HUES6 (cell line): Measurements from ENCODE around the gene FGFR2.
"Not testable (repeated sequence)": the region's sequence is repeated elsewhere in the genome, so short reads cannot be mapped to it uniquely, and the experiment has no call there.

Experiments used
- H3K27ac ChIP-seq: 2 replicates; pipeline ENCODE4 v1.7.0; 2013; ENCODE audit warnings: low read depth, mild to moderate bottlenecking, low read length, inconsistent platforms
- H3K27me3 ChIP-seq: 2 replicates; pipeline ENCODE4 v1.6.1; 2013; ENCODE audit warnings: low read length; ENCODE audit not compliant: control insufficient read depth, insufficient read depth
- H3K36me3 ChIP-seq: 2 replicates; pipeline ENCODE4 v1.6.1; 2013; ENCODE audit warnings: low read length; ENCODE audit not compliant: control insufficient read depth, insufficient read depth
- H3K4me1 ChIP-seq: 2 replicates; pipeline ENCODE4 v1.6.1; 2013; ENCODE audit warnings: low read length; ENCODE audit not compliant: control insufficient read depth, insufficient read depth
- H3K4me3 ChIP-seq: 2 replicates; pipeline ENCODE4 v1.5.1; 2013; ENCODE audit warnings: low read depth, low read length
- H3K9ac ChIP-seq: one replicate; pipeline ENCODE4 v1.6.1; 2013; ENCODE audit warnings: mild to moderate bottlenecking, low read length
- H3K9me3 ChIP-seq: 2 replicates; pipeline ENCODE4 v1.6.1; 2013; ENCODE audit warnings: low read depth, low read length; ENCODE audit not compliant: control insufficient read depth, insufficient read depth

FGFR2 gene

GRCh38 chr10:121573538-121573941 lies 24.7 kb downstream of the FGFR2 start:
- peak overlapping the region; percentile 2 for H3K9ac ChIP-seq
- no peak overlapping the region for H3K27ac ChIP-seq
- no peaks in the 10 kb centered on the region for H3K27me3 ChIP-seq
- no peak overlapping the region for H3K4me3 ChIP-seq
- H3K36me3 ChIP-seq: peaks cover 3% of the 10 kb centered on the region; the same call in 1 of the 2 replicates
- peaks cover 53% of the 10 kb centered on the region for H3K4me1 ChIP-seq
- no peaks in the 10 kb centered on the region for H3K9me3 ChIP-seq

- H3K27ac ChIP-seq: no peak overlapping the region
- no peaks in the 10 kb centered on the region for H3K9me3 ChIP-seq
- H3K36me3 ChIP-seq: peaks cover under 1% of the 10 kb centered on the region; the same call in 1 of the 2 replicates
- no peak overlapping the region for H3K4me3 ChIP-seq
- no peak overlapping the region for H3K9ac ChIP-seq
- H3K27me3 ChIP-seq: no peaks in the 10 kb centered on the region
- peaks cover 53% of the 10 kb centered on the region for H3K4me1 ChIP-seq
Observed at GRCh38 chr10:121572859-121573537, 25.2 kb downstream of the FGFR2 start.

- peaks cover 61% of the 10 kb centered on the region for H3K4me1 ChIP-seq
- H3K36me3 ChIP-seq: peaks cover 10% of the 10 kb centered on the region
- no peak overlapping the region for H3K9ac ChIP-seq
Observed at GRCh38 chr10:121570315-121570714, 27.9 kb downstream of the FGFR2 start.

GRCh38 chr10:121568275-121568674 lies 30.0 kb downstream of the FGFR2 start:
- Histone ChIP-seq H3K36me3 (peaks cover 29% of the 10 kb centered on the region), H3K27ac (no peak overlapping the region), H3K27me3 (no peaks in the 10 kb centered on the region), H3K9me3 (no peaks in the 10 kb centered on the region), H3K4me3 (no peak overlapping the region), H3K9ac (no peak overlapping the region), H3K4me1 (peaks cover 43% of the 10 kb centered on the region)

More at GRCh38 chr10:121570315-121570714, 27.9 kb downstream of the FGFR2 start:
- no peaks in the 10 kb centered on the region for H3K27me3 ChIP-seq
- no peak overlapping the region for H3K4me3 ChIP-seq
- no peaks in the 10 kb centered on the region for H3K9me3 ChIP-seq
- H3K27ac ChIP-seq: no peak overlapping the region

GRCh38 chr10:121567569-121567968 lies 30.7 kb downstream of the FGFR2 start:
- Histone ChIP-seq H3K9me3 (no peaks in the 10 kb centered on the region), H3K27ac (no peak overlapping the region), H3K4me1 (peaks cover 36% of the 10 kb centered on the region), H3K36me3 (peaks cover 31% of the 10 kb centered on the region), H3K4me3 (no peak overlapping the region), H3K27me3 (no peaks in the 10 kb centered on the region), H3K9ac (no peak overlapping the region)

- peaks cover 34% of the 10 kb centered on the region for H3K36me3 ChIP-seq
- no peak overlapping the region for H3K9ac ChIP-seq
- no peaks in the 10 kb centered on the region for H3K27me3 ChIP-seq
- peaks cover 36% of the 10 kb centered on the region for H3K4me1 ChIP-seq
- no peaks in the 10 kb centered on the region for H3K9me3 ChIP-seq
- H3K4me3 ChIP-seq: no peak overlapping the region
- H3K27ac ChIP-seq: no peak overlapping the region
Observed at GRCh38 chr10:121566755-121567154, 31.5 kb downstream of the FGFR2 start.

- Histone ChIP-seq H3K27me3 (no peaks in the 10 kb centered on the region), H3K9me3 (no peaks in the 10 kb centered on the region), H3K36me3 (peaks cover 30% of the 10 kb centered on the region), H3K9ac (no peak overlapping the region), H3K4me1 (peaks cover 12% of the 10 kb centered on the region; the same call in 1 of the 2 replicates), H3K4me3 (no peak overlapping the region), H3K27ac (no peak overlapping the region)
Observed at GRCh38 chr10:121559326-121560026, 38.8 kb downstream of the FGFR2 start.

GRCh38 chr10:121558238-121558637 lies 40.0 kb downstream of the FGFR2 start:
- Histone ChIP-seq H3K36me3 (peaks cover 18% of the 10 kb centered on the region), H3K9ac (no peak overlapping the region), H3K4me1 (peaks cover 21% of the 10 kb centered on the region; the same call in 1 of the 2 replicates), H3K27ac (no peak overlapping the region), H3K27me3 (no peaks in the 10 kb centered on the region), H3K4me3 (no peak overlapping the region), H3K9me3 (no peaks in the 10 kb centered on the region)

- Histone ChIP-seq H3K27me3 (no peaks in the 10 kb centered on the region), H3K36me3 (peaks cover 19% of the 10 kb centered on the region), H3K27ac (no peak overlapping the region), H3K4me3 (no peak overlapping the region), H3K9ac (no peak overlapping the region), H3K4me1 (peaks cover 25% of the 10 kb centered on the region), H3K9me3 (no peaks in the 10 kb centered on the region)
Observed at GRCh38 chr10:121556918-121557573, 41.2 kb downstream of the FGFR2 start.

GRCh38 chr10:121556455-121556854 lies 41.8 kb downstream of the FGFR2 start:
- Histone ChIP-seq H3K9ac (no peak overlapping the region), H3K36me3 (peaks cover 22% of the 10 kb centered on the region), H3K27ac (no peak overlapping the region), H3K27me3 (no peaks in the 10 kb centered on the region), H3K4me1 (peaks cover 25% of the 10 kb centered on the region), H3K4me3 (no peak overlapping the region), H3K9me3 (no peaks in the 10 kb centered on the region)

GRCh38 chr10:121554916-121555315 lies 43.3 kb downstream of the FGFR2 start:
- H3K4me1 ChIP-seq: peaks cover 25% of the 10 kb centered on the region
- H3K9me3 ChIP-seq, H3K4me3 ChIP-seq, H3K27ac ChIP-seq, H3K9ac ChIP-seq, H3K27me3 ChIP-seq: not testable (repeated sequence)
- H3K36me3 ChIP-seq: peaks cover 32% of the 10 kb centered on the region
